ENCODE results near the gene CNNM4.
A peak's percentile ranks its signal among the peaks of the same experiment; 100 is the strongest.

The CNNM4 gene

GRCh38 chr2:96747061-96747617 is 13.6 kb upstream of the CNNM4 start:
- Mint-ChIP-seq H3K4me3 (no peak overlapping the region), H3K27me3 (no peaks in the 10 kb centered on the region), H3K4me1 (no peaks in the 10 kb centered on the region), H3K27ac (no peak overlapping the region), H3K36me3 (ENCODE audit: low read depth) (no peaks in the 10 kb centered on the region), H3K9me3 (no peaks in the 10 kb centered on the region)
- DNase-seq (no peak), ATAC-seq (no peak)

GRCh38 chr2:96751800-96752199 is 8.9 kb upstream of the CNNM4 start:
- no peak overlapping the region for H3K27ac Mint-ChIP-seq
- no peaks in the 10 kb centered on the region for H3K9me3 Mint-ChIP-seq
- ATAC-seq: no peak
- DNase-seq: no peak
- no peaks in the 10 kb centered on the region for H3K4me1 Mint-ChIP-seq
- no peak overlapping the region for H3K4me3 Mint-ChIP-seq
- no peaks in the 10 kb centered on the region for H3K27me3 Mint-ChIP-seq
- no peaks in the 10 kb centered on the region for H3K36me3 Mint-ChIP-seq (ENCODE audit: low read depth)

GRCh38 chr2:96753661-96754282 is 6.9 kb upstream of the CNNM4 start:
- H3K36me3 Mint-ChIP-seq (ENCODE audit: low read depth): no peaks in the 10 kb centered on the region
- no peaks in the 10 kb centered on the region for H3K27me3 Mint-ChIP-seq
- H3K27ac Mint-ChIP-seq: no peak overlapping the region
- H3K4me1 Mint-ChIP-seq: peaks cover under 1% of the 10 kb centered on the region
- no peaks in the 10 kb centered on the region for H3K9me3 Mint-ChIP-seq
- H3K4me3 Mint-ChIP-seq: no peak overlapping the region
- ATAC-seq (no peak), DNase-seq (no peak)

- Mint-ChIP-seq H3K9me3 (no peaks in the 10 kb centered on the region), H3K27ac (no peak overlapping the region), H3K27me3 (no peaks in the 10 kb centered on the region)
Measured at GRCh38 chr2:96754317-96754716, 6.4 kb upstream of the CNNM4 start.

GRCh38 chr2:96756788-96757476 is 3.8 kb upstream of the CNNM4 start:
- H3K9me3 Mint-ChIP-seq: no peaks in the 10 kb centered on the region
- no peak overlapping the region for H3K4me3 Mint-ChIP-seq
- no peak overlapping the region for H3K27ac Mint-ChIP-seq
- no peaks in the 10 kb centered on the region for H3K27me3 Mint-ChIP-seq
- no peaks in the 10 kb centered on the region for H3K36me3 Mint-ChIP-seq (ENCODE audit: low read depth)
- H3K4me1 Mint-ChIP-seq: peaks cover 24% of the 10 kb centered on the region
- ATAC-seq (no peak), DNase-seq (no peak)

More at GRCh38 chr2:96754317-96754716, 6.4 kb upstream of the CNNM4 start:
- Mint-ChIP-seq H3K36me3 (ENCODE audit: low read depth) (no peaks in the 10 kb centered on the region), H3K4me3 (no peak overlapping the region), H3K4me1 (peaks cover 3% of the 10 kb centered on the region)
- no peak for ATAC-seq
- no peak for DNase-seq

GRCh38 chr2:96757477-96757860 is 3.2 kb upstream of the CNNM4 start:
- Mint-ChIP-seq H3K27ac (no peak overlapping the region), H3K9me3 (no peaks in the 10 kb centered on the region), H3K27me3 (no peaks in the 10 kb centered on the region), H3K4me3 (no peak overlapping the region), H3K36me3 (ENCODE audit: low read depth) (no peaks in the 10 kb centered on the region), H3K4me1 (peaks cover 29% of the 10 kb centered on the region)
- DNase-seq: no peak
- no peak for ATAC-seq

GRCh38 chr2:96758987-96759386 is 1.7 kb upstream of the CNNM4 start:
- Mint-ChIP-seq H3K36me3 (ENCODE audit: low read depth) (no peaks in the 10 kb centered on the region), H3K9me3 (no peaks in the 10 kb centered on the region), H3K27me3 (no peaks in the 10 kb centered on the region), H3K4me1 (peaks cover 42% of the 10 kb centered on the region), H3K27ac (no peak overlapping the region), H3K4me3 (no peak overlapping the region)
- no peak for DNase-seq
- ATAC-seq: no peak

- no peak for ATAC-seq
- Mint-ChIP-seq H3K9me3 (no peaks in the 10 kb centered on the region), H3K4me3 (peak overlapping the region; percentile 78), H3K27ac (peak overlapping the region; percentile 68), H3K4me1 (peaks cover 48% of the 10 kb centered on the region), H3K36me3 (ENCODE audit: low read depth) (no peaks in the 10 kb centered on the region), H3K27me3 (no peaks in the 10 kb centered on the region)
- DNase-seq: no peak
Measured at GRCh38 chr2:96759548-96759947, 1.2 kb upstream of the CNNM4 start.

- Mint-ChIP-seq H3K27ac (peak overlapping the region; percentile 77), H3K4me3 (peak overlapping the region; percentile 88), H3K27me3 (no peaks in the 10 kb centered on the region), H3K4me1 (peaks cover 50% of the 10 kb centered on the region), H3K36me3 (ENCODE audit: low read depth) (no peaks in the 10 kb centered on the region), H3K9me3 (no peaks in the 10 kb centered on the region)
- ATAC-seq (peak; percentile 55), DNase-seq (no peak)
Measured at GRCh38 chr2:96760986-96761832, 507 bp downstream of the CNNM4 start.

- no peak for ATAC-seq
- no peak for DNase-seq
- H3K27me3 Mint-ChIP-seq: no peaks in the 10 kb centered on the region
- H3K9me3 Mint-ChIP-seq: no peaks in the 10 kb centered on the region
- H3K36me3 Mint-ChIP-seq (ENCODE audit: low read depth): no peaks in the 10 kb centered on the region
- peak overlapping the region; percentile 51 for H3K27ac Mint-ChIP-seq
- peak overlapping the region; percentile 88 for H3K4me3 Mint-ChIP-seq
- peaks cover 61% of the 10 kb centered on the region for H3K4me1 Mint-ChIP-seq
Measured at GRCh38 chr2:96762529-96763311, 2.0 kb downstream of the CNNM4 start.

- peaks cover 64% of the 10 kb centered on the region for H3K4me1 Mint-ChIP-seq
- no peaks in the 10 kb centered on the region for H3K9me3 Mint-ChIP-seq
- no peaks in the 10 kb centered on the region for H3K27me3 Mint-ChIP-seq
- DNase-seq (no peak), ATAC-seq (no peak)
- peak overlapping the region; percentile 88 for H3K4me3 Mint-ChIP-seq
- H3K36me3 Mint-ChIP-seq (ENCODE audit: low read depth): no peaks in the 10 kb centered on the region
- H3K27ac Mint-ChIP-seq: peak overlapping the region; percentile 22
Measured at GRCh38 chr2:96763511-96764252, 3.0 kb downstream of the CNNM4 start.

GRCh38 chr2:96764253-96764637 is 3.5 kb downstream of the CNNM4 start:
- Mint-ChIP-seq H3K4me3 (peak overlapping the region; percentile 88), H3K4me1 (peaks cover 62% of the 10 kb centered on the region), H3K36me3 (ENCODE audit: low read depth) (no peaks in the 10 kb centered on the region), H3K27ac (no peak overlapping the region), H3K27me3 (no peaks in the 10 kb centered on the region), H3K9me3 (no peaks in the 10 kb centered on the region)
- DNase-seq (no peak), ATAC-seq (no peak)

- no peak for ATAC-seq
- H3K4me1 Mint-ChIP-seq: peaks cover 37% of the 10 kb centered on the region
- no peaks in the 10 kb centered on the region for H3K9me3 Mint-ChIP-seq
- H3K4me3 Mint-ChIP-seq: no peak overlapping the region
- H3K27ac Mint-ChIP-seq: no peak overlapping the region
- H3K27me3 Mint-ChIP-seq: no peaks in the 10 kb centered on the region
- no peaks in the 10 kb centered on the region for H3K36me3 Mint-ChIP-seq (ENCODE audit: low read depth)
- no peak for DNase-seq
Measured at GRCh38 chr2:96767135-96767871, 6.6 kb downstream of the CNNM4 start.

All from activated naive CD8-positive, alpha-beta T cell treated with anti-CD3 and anti-CD28 coated beads, Interleukin-2, amount 50 U/mL, for 24 hours (primary cell).